SH-SY5Y (cell line): ENCODE results near the gene GBX1.

Experiments
- GATA2 ChIP-seq: IDR thresholded peaks from 2 replicates; pipeline ENCODE4 v1.6.1; 2011; ENCODE audit warnings: mild to moderate bottlenecking, low read depth, low read length
- GATA3 ChIP-seq: IDR thresholded peaks from 2 replicates; pipeline ENCODE4 v1.6.1; 2011; ENCODE audit warnings: low read depth, mild to moderate bottlenecking, low read length, moderate library complexity

The GBX1 gene

GRCh38 chr7:151123822-151124464 lies 43.6 kb downstream of the GBX1 start:
- TF ChIP-seq GATA3 (no peak), GATA2 (no peak)

- TF ChIP-seq GATA2 (no peak), GATA3 (no peak)
These were observed 44.2 kb downstream of the GBX1 start for GRCh38 chr7:151123158-151123821.

GRCh38 chr7:151122796-151123157 lies 44.7 kb downstream of the GBX1 start:
- no peak for TF ChIP-seq GATA3
- no peak for TF ChIP-seq GATA2

GRCh38 chr7:151122276-151122675 lies 45.2 kb downstream of the GBX1 start:
- no peak for TF ChIP-seq GATA3

- TF ChIP-seq GATA3 = no peak
- TF ChIP-seq GATA2 = no peak
These were observed 45.9 kb downstream of the GBX1 start for GRCh38 chr7:151121380-151122170.

- TF ChIP-seq GATA2 = no peak
- no peak for TF ChIP-seq GATA3
These were observed 46.6 kb downstream of the GBX1 start for GRCh38 chr7:151120896-151121295.

- no peak for TF ChIP-seq GATA3
- no peak for TF ChIP-seq GATA2
These were observed 47.6 kb downstream of the GBX1 start for GRCh38 chr7:151119902-151120301.

GRCh38 chr7:151119055-151119415 lies 48.5 kb downstream of the GBX1 start:
- TF ChIP-seq GATA3 (no peak), GATA2 (no peak)

- TF ChIP-seq GATA2 = no peak
- TF ChIP-seq GATA3 = no peak
These were observed 49.1 kb downstream of the GBX1 start for GRCh38 chr7:151118108-151119054.

- no peak for TF ChIP-seq GATA2
- no peak for TF ChIP-seq GATA3
These were observed 49.9 kb downstream of the GBX1 start for GRCh38 chr7:151117565-151117964.

GRCh38 chr7:151116603-151117440 lies 50.7 kb downstream of the GBX1 start:
- no peak for TF ChIP-seq GATA2
- no peak for TF ChIP-seq GATA3

GRCh38 chr7:151115836-151116418 lies 51.6 kb downstream of the GBX1 start:
- TF ChIP-seq GATA3 (no peak), GATA2 (no peak)

GRCh38 chr7:151115121-151115835 lies 52.2 kb downstream of the GBX1 start:
- TF ChIP-seq GATA2 = no peak
